Activated CD4-positive, alpha-beta T cell treated with anti-CD3 and anti-CD28 coated beads, Interleukin-10, Interleukin-2, amounts not matched to agents 100 ng/mL and 50 ng/mL, durations not matched to agents 16 hours and 8 hours (primary cell): ENCODE data around the gene DOCK6.

Experiments used
- DNase-seq: peaks from one replicate; pipeline ENCODE4 v3.0.0-alpha.2; 2020

DOCK6 gene

DNA sequence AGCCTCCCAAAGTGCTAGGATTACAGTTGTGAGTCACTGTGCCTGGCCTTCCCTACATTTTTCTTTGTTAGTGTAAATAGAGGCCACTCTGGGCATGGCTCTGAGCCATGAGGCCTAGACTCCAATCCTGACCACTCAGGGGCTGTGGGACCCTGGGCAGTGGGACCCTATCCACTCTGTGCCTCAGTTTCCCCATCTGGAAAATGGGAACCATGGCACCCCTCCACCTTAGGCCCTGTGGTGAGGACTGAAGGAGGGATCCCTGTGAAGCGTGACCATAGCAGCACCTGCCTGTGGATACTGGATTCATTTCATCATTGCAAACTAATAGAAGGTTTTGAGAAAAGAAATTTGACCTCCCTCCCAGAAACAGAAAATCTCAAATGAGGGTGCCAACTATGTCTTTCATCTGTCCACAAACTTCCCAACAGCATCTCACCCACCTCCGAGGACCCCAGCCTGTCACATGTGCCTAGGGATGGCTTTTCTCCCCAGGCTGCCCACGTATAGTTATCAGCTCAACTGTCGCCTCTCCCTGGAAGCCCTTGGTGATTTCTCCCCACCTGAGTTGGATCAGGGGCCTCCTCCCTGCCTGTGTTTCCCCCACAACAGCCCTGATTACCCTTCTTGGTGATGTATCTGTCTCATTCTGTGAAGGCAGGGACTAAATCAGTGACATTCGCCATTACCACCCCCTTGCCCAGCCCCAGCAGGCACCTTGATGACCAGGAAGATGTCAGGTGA is 17.3 kb downstream of the DOCK6 start:
- DNase-seq, result no peak

GRCh38 chr19:11243798-11244169 is 18.5 kb downstream of the DOCK6 start:
- DNase-seq, result no peak

- DNase-seq, result peak; percentile 90
Observed at GRCh38 chr19:11242864-11243797, 19.2 kb downstream of the DOCK6 start.

GRCh38 chr19:11242025-11242424 is 20.3 kb downstream of the DOCK6 start:
- DNase-seq, result no peak

- no peak for DNase-seq
Observed at GRCh38 chr19:11240008-11240444, 22.3 kb downstream of the DOCK6 start.

- no peak for DNase-seq
Observed at GRCh38 chr19:11239377-11240000, 22.8 kb downstream of the DOCK6 start, which contains the start of gene ANGPTL8. Gene ANGPTL8, plus strand, starts transcription at chr19:11239619. Its CDS starts 19 bp downstream, at chr19:11239638.

DNA sequence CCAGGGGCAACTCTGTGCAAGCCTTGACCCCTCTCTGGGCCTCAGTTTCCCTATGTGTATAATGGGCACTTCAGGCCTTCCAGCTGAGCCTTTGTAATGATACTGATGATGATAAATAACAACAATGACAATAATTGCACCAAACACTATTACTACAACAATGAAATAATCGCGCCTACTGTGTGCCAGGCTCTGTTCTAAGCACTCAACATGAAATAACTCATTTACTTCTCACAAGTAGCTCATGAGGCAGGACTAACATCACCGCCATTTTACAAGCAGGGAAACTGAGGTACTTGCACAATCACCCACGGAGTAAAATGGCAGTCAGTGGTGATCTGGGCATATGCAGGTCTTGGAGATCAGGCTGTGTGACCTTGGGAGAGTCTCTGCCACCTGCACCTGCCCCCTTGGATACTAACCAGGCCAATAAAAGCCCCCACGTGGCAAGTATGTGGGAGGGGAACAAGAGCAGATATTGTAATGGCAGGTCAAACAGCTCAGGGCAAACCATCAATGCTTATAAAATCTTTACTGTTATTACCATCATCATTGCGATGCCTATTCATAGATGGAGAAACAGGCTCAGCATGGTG is 23.4 kb downstream of the DOCK6 start:
- DNase-seq, result no peak

- no peak for DNase-seq
Observed at GRCh38 chr19:11238041-11238440, 24.3 kb downstream of the DOCK6 start.

DNA sequence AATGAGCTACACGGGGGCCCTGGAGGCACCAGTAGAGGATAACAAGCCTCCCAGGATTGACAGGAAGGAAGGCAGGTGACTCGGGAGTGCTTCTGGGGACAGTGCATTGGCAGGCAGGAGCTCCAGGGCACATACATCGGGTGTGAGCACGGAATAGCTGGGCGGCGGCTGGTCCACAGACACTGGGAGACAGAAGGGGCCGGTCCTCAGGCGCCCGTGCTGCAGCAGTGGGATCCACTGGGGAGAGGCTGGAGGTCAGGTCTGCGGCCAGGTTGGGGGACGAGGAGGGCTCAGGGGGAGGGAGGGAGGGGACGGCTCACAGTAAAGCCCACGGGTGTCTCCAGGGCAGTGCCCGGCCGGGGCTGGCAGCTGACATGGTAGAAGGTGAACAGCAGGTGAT is 25.0 kb downstream of the DOCK6 start:
- DNase-seq, result no peak

- DNase-seq, result no peak
Observed at GRCh38 chr19:11236324-11237301, 25.7 kb downstream of the DOCK6 start.

DNA sequence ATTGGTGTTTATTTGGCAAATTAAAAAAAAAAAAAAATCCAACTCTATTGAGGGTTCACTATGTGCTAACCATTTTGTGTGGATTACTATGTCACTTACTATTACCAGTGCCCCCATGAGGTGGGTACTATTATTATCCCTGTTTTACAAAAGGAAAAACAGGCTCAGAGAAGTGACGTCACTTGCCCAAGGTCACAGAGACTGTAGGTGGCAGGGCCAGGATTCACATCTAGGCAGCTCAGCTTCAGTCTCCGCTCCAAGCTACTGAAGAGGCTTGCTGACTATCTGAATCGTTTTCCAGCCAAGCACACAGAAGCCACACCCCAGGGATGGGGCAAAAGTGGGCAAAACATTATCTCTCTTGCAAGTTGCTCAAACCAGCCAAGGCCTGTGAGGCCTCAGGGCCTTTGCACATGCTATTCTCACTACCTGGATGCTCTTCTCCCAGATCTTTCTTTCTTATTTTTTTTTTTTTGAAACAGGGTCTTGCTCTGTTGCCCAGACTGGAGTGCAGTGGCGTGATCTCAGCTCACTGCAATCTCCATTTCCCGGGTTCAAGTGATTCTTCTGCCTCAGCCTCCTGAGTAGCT is 27.7 kb downstream of the DOCK6 start:
- DNase-seq, result no peak

DNA sequence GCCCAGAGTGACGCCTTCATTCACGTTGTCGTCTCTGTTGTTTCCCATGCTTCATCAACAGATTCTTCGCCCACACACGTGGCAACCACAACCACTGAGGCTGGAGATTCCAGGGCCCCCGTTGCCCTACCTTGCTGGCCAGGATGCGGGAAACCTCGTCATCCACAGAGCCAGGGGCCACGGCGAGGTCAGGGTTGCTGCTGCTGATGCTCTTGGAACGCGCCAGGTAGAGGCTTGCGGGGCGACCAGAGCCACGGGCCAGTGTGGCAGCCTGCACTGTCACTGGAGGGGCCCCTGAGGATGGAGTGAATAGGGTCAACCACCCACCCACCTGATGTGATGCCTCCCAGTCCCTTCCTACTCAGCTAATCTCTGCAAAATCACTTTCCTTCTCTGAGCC is 29.3 kb downstream of the DOCK6 start:
- no peak for DNase-seq

GRCh38 chr19:11232555-11232954 is 29.8 kb downstream of the DOCK6 start:
- no peak for DNase-seq

DNA sequence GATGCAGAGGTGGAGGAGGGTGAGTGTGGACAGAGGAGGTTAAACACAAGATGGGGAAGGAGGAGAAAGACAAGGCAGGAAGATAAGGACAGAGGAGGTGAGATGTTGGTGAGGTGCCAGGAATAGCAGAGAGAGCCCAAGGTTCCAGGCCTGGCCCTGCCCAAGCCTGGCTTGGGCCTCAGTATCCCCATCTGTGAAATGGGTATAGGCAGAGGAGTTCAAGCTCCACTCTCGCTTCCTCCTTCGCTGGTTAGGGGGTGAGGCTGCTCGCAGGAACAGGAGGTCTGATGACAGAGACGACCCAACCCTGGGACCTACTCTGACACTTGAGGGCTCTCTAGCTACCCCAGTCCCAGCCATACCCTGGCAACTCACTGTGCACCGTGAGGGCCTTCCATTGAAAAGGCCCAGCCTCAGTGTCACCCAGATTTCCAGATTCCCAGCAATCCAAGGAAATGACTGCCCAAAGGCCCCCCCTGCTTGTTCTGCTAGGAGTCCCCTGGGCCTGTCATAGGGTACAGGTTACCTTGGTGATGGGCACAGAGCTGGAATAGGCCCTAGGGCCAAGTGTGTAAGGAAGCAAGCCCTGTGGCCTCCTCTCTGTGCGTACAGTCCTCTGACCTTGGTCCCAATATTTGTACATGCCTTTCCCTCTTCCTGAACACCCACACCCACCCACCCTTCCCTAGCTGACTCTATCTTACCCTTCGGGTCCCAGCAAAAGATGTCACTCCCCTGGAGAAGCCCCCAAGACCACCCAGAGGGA is 31.5 kb downstream of the DOCK6 start:
- no peak for DNase-seq

DNA sequence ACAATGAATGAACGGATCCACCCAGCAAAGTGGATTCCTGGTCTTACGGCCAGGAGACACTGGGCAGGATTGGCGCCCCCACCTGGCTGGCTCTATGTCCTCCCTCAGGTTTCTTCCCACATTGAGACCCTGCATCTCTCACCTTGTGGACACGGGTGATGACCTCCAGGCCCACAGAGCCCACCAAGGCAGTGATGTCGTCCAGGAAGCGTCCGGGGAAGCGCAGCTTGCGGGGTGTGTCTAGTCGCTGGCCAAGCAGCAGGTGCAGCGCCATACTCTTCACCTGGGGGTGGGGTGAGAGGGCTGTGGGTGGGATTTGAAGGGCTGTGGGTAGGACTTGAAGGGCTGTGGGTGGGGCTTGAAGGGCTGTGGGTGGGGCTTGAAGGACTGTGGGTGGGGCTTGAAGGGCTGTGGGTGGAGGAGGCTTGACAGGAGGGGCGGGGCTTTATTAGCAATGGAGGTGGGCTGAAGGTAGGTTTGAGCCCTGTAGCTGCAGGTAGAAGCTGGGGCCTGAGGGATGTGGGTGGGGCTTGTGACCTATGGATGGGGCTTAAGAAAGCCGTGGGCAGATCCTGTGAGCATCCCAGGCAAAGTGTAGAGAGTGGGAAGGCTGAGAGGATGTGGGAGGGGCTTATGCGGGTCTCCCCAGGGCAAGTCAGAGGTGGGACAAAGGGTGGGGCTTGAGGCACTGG is 35.0 kb downstream of the DOCK6 start:
- peak; percentile 23 for DNase-seq

DNA sequence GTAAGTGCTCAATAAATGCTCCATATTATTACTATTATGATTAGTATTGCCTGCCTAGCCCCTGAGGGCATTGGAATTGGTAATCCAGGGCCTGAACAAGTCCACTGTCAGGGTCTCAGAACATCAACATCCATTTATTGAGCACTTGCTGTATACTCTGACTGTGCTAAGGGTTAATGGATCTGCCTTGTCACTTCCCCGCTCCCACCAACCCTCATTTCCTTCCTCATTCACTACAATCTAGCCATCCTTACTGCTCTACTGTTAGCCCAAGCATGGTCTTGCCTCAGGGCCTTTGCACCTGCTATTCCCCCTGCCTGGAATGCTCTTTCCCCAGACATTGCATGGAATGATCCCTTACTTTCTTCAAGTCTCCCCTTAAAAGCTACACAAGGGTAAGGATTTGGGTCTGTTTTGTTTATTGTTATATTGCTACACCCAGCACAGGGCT is 35.6 kb downstream of the DOCK6 start:
- DNase-seq, result no peak

GRCh38 chr19:11225815-11226214 is 36.5 kb downstream of the DOCK6 start:
- no peak for DNase-seq

GRCh38 chr19:11225172-11225571 is 37.2 kb downstream of the DOCK6 start:
- no peak for DNase-seq

DNA sequence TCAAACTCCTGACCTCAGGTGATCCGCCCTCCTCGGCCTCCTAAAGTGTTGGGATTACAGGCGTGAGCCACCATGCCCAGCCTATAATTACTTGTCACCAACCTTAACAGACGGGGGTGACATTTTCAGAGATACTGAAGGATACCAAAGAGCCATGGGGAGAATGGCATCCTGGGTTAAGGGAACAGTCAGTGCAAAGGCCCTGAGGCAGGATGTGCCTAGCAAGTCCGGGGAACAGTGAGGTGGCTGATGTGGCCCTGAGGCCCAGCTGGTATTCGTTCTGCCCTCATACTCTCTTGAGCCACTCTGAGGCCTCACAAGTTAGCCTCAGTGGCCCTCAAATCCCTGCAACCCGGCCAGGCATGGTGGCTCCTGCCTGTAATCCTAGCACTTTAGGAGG is 37.9 kb downstream of the DOCK6 start:
- no peak for DNase-seq

DNA sequence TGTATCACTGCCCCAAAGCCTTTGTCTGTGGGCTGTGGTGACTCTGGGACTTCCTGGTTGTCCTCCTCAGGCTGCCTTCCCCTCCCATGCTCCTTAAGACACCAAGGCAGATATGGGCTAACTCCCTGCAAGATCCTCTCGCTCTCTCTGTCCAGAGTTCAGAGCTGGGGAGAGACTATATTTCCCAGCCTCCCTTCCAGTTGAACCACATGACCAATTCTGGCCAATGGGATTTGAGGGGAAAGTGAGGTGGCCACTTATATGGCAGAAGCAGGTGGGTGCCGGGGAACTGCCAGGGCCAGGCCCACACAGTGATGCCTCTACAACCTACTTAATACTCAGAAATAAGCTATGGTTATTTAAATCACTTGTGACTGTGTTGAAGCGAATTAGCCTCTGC is 39.1 kb downstream of the DOCK6 start:
- no peak for DNase-seq
